Measurements from ENCODE around the gene RMRP.

- TF ChIP-seq REST (IDR thresholded peaks at IDR 0.05; ENCODE audit: insufficient read depth in 1 of 2, low read depth in 2 of 2, low read length in 2 of 2), result no peak
- TF ChIP-seq POLR2AphosphoS5 (IDR thresholded peaks at IDR 0.05; ENCODE audit: low read depth, low read length), result no peak
- TF ChIP-seq TAF1 (IDR thresholded peaks at IDR 0.05; ENCODE audit: borderline replicate concordance, insufficient read depth, low read length), result no peak
- no peak for TF ChIP-seq SIN3A (IDR thresholded peaks at IDR 0.05; ENCODE audit: borderline replicate concordance, insufficient read depth, low read length)
These were observed 48.1 kb upstream of the RMRP start for GRCh38 chr9:35705836-35706430.

All from PFSK-1 (cell line).